ENCODE measurements around the gene SLC10A1.

DNA sequence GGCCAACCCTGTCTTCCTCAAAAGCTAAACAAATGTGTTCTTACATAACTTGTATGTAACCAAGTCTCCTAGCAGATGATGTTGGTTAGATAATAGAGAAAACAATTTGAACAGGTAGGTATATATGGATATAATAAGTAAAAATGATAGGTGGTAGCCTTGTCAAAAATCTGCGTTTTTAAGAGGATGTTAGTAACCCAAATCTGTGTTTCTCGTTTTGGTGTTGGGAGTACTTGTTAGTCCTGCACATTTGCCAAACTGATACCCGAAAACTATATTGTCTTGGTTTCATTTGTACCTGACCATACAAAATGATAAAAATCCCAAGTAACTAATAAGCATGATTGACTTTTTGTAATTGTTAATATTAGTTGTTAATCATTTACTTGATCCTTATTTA is 22.0 kb downstream of the SLC10A1 start:
- TF ChIP-seq EZH2 (IDR thresholded peaks at IDR 0.05; ENCODE audit: insufficient read depth, poor library complexity, severe bottlenecking) (no peak), EZH2phosphoT487 (IDR thresholded peaks at IDR 0.05; ENCODE audit: insufficient read depth, low read depth) (no peak)

All from GM23248 (cell line).